VCaP (cell line): Measurements from ENCODE around the gene AMZ1.

Source experiments
- H3K27ac ChIP-seq: fragments of 450-650 bp; 2 replicates; pipeline ENCODE4 v1.5.1; 2017
- TF ChIP-seq, protein P1 (sequence below): fragments of 450-650 bp; conservative IDR thresholded peaks from 2 replicates; pipeline ENCODE4 v1.5.1; 2017; ENCODE audit warnings: mild to moderate bottlenecking, moderate library complexity

The AMZ1 gene

DNA sequence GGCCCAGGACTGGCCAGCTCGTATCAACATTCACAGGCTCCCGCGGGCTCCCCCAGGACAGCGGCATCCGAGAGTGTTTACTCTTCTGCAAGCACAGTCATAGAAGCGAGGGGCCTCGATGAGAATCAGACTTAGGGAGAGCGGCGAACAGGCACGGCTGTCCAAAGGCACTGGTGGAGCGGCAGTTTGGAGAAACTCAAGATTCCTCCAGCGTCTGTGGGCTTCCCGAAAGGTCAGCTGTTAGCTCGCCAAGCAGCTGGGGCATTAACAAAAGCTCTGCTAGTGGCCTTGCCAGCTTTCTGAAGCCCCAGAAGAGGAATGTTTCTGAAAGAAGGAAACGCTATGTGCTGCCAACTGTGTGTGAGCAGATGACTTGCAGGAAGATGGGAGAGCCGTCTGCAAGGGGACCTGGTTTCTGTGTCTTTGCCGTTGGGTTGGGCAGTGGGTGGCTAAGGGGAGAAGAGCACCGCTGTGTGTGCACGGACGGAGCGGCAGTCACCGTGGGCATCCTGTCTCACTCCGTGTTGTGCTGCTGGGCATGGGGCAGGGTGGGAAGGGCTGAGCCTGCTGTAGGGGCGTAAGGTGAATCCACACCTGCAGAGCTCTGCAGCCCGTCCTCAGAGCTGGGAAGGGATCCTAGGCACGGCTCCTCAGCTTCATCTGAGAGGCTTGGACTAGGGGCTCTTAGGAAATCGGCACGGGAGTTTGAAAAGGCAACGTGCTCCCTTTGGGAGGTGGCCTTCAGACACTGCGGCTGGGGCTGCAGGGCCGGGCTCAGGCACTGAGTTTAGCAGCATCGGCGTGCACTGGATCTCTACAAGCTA, 42.1 kb downstream of the AMZ1 start:
- no peak overlapping the region; the same call in 1 of the 2 replicates for H3K27ac ChIP-seq
- TF ChIP-seq, protein P1, sequence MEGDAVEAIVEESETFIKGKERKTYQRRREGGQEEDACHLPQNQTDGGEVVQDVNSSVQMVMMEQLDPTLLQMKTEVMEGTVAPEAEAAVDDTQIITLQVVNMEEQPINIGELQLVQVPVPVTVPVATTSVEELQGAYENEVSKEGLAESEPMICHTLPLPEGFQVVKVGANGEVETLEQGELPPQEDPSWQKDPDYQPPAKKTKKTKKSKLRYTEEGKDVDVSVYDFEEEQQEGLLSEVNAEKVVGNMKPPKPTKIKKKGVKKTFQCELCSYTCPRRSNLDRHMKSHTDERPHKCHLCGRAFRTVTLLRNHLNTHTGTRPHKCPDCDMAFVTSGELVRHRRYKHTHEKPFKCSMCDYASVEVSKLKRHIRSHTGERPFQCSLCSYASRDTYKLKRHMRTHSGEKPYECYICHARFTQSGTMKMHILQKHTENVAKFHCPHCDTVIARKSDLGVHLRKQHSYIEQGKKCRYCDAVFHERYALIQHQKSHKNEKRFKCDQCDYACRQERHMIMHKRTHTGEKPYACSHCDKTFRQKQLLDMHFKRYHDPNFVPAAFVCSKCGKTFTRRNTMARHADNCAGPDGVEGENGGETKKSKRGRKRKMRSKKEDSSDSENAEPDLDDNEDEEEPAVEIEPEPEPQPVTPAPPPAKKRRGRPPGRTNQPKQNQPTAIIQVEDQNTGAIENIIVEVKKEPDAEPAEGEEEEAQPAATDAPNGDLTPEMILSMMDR, result no peak

DNA sequence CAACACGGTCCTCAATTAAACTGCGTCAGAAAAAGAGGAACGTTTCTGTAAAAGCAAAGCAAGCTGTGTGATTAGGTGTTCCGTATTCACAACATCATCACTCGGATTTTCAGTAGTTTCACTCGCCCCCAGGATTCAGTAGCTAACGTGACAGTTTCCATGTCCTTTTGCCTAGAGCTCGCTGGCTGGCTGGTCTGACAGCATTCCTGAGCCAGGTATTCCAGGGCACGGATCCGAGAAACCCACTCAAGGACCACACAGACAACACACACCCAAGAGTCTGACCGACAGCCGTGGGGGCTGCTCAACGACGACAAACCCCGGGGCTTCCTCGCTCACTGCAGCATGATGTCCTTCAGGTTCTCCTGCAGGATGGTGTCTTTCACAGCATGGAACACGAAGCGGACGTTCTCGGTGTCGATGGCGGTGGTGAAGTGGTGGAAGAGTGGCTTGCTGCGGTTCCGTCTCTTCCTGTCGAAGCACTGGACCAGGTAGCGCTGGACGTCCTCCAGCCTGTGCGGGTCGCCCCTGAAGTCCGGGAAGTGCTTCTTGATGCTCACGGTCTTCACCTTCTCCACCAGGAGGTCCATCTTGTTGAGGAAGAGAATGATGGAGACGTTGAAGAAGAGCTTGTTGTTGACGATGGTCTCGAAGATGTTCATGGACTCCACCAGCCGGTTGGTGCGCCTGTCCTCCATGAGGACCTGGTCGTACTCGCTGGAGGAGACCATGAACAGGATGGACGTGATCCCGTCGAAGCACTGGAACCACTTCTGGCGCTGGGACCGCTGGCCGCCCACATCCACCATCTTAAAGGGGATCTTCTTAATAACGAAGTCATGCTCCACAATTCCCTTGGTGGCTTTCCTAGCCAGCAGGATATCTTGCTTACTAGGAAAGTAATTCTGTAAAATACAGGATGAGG, 43.1 kb downstream of the AMZ1 start:
- H3K27ac ChIP-seq, result peak overlapping the region; percentile 88

GRCh38 chr7:2732388-2732787, 44.4 kb downstream of the AMZ1 start:
- H3K27ac ChIP-seq, result peak overlapping the region; percentile 88
- TF ChIP-seq, protein P1, result no peak

More for the DNA sequence above, 43.1 kb downstream of the AMZ1 start:
- TF ChIP-seq, protein P1, result no peak

DNA sequence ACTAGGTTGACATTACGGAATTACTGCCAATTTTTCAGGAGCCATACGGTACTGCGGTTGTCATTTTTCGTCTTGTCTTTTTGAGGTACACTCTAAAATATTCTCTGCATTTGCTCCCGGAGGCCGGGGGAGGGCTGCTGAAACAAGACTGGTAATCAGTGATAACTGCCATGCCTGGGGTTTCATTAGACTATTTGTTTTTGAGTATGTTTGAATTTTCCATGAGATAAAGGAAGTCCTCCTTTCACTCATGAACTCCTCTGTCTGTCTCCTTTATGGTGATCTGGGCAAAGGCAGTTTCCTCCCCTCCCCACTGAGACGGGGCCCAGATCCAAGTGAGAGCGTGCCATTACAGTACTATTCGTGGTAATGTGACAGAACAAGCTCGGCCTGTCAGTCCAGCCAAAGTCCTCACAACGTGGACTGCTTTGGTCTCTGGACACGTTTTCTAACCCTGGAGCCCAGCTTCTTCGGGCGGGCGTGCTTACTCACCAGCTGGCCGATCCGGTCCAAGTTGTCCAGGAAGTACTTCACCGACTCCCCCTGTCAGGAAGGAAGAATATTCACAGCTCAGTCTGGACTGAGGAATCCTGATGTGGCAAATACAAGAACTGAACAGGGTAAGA, 45.1 kb downstream of the AMZ1 start:
- TF ChIP-seq, protein P1, result 0 out of 2 replicates have a peak, but pooled peaks have one; percentile 13
- H3K27ac ChIP-seq, result peak overlapping the region; percentile 88

GRCh38 chr7:2734084-2734686, 46.2 kb downstream of the AMZ1 start:
- peak overlapping the region; percentile 88 for H3K27ac ChIP-seq
- TF ChIP-seq, protein P1, result no peak

DNA sequence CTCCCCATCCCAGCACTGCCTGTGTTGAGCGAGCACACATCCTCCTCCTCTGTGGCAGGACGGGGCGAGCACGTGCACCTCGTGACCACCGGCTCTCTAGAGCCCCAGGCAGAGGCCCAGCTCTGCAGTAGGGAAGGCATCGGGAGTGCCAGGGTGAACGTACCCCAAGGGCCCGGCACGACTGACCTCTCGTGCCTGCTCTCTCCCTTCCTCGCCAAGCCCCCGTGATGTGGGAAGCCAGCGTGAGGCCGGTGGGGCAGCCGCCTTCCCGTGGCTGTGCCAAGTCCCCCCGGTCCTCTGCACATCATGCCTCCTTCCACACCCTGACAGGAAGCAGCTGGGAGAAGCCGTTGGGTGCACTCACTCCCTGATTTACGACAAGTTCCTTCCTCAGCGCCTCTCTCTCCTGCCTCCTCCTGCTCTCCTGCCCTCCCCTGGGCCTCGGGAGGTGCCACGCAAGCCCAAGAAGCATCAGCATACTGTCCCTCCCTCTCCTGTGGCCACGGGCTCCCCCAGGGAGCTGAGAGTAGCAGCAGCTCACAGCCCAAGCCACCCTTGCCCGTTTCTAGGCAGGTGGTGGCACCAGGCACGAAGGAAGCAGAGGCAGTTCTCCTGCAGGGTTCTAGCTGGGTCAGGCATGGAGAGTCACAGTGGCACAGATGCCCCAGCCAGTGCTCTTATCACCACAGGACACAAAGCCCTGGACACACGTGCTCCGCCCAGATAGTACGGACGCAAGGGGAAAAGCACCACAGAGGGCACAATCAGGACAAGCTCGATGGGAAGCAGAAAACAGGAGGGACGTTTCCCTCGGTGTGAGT, 47.0 kb downstream of the AMZ1 start:
- peak overlapping the region; percentile 88 for H3K27ac ChIP-seq
- TF ChIP-seq, protein P1, result no peak
